Fibroblast of skin of scalp (primary cell): ENCODE measurements around the gene CABP2.

Experiments
- DNase-seq: peaks from one replicate; pipeline ENCODE4 v3.0.0-alpha.2; 2013

Gene CABP2

DNA sequence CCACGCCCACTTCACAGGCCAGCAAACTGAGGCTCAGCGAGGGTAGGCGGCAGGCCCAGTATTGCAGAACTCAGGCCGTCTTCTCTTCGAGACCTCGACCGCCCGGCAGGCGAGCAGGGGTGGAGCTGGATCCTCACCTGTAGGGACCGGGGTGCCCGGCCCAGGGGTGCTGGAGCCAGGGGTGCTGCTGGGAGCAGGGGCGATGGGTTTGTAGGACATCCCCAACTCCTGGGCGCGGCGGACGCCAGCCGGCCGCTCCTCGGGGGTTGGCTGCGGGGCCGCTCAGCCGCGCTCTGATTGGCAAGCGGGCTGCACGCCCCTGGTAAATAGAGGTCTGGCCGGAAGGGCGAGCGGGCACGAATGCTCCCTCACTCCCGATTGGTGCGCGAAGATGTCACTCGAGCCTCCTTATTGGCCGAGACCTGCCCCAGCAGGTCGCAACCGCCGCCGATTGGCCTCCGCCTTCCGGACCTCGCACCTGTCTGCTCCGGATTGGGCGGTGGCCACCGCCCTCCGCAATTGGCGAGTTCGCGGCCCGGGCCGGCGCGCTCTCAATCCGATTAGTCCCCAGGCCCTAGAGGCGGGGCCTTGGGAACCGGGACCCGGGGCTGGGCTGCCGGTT is 15.3 kb downstream of the CABP2 start, which contains the start of gene CDK2AP2:
Gene CDK2AP2 (minus strand): TSS at position 299 of the 622 bp plus-strand sequence. CDS start 80 bp downstream, at position 219.
- peak; percentile 100 for DNase-seq

- peak; percentile 71 for DNase-seq
Observed at GRCh38 chr11:67507242-67507863, 15.9 kb downstream of the CABP2 start.

DNA sequence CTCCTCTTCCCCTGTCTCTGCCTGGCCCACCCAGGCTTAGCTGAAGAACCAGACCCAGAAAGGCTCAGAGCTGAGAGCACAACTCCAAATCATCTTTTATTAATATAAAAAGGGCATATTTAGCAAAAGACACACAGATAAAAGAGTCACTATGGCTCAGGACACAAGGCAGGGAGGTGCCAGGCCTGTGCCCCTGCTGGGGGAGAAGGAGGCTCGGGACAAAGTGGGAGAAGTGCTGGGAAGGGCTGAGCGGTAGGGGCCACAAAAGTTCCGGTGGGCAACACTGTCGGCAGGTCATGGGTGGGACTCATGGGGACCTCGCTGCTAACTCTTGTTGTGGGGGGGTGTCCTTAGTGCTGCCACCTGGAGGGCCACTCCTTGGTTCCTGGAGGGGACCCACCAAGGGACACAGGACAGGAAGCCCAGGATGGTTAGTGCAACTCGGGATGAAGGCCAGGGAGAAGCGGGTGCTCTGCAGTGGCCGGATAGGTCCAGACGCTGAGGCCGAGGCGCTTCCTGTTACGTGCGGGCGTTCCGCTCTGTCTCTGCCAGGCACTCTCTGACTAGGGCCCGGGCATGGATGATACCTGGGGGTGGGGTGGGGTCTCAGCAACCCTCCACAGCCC is 16.7 kb downstream of the CABP2 start:
- DNase-seq, result no peak

- peak; percentile 88 for DNase-seq
Observed at GRCh38 chr11:67505605-67506396, 17.4 kb downstream of the CABP2 start.

- DNase-seq, result peak; percentile 63
Observed at GRCh38 chr11:67504950-67505581, 18.2 kb downstream of the CABP2 start, which contains the start of gene PITPNM1. Gene PITPNM1, minus strand, starts transcription at chr11:67505363. Its CDS starts 1,183 bp downstream, at chr11:67504180.

- peak; percentile 40 for DNase-seq
Observed at GRCh38 chr11:67504005-67504949, 19.0 kb downstream of the CABP2 start.

DNA sequence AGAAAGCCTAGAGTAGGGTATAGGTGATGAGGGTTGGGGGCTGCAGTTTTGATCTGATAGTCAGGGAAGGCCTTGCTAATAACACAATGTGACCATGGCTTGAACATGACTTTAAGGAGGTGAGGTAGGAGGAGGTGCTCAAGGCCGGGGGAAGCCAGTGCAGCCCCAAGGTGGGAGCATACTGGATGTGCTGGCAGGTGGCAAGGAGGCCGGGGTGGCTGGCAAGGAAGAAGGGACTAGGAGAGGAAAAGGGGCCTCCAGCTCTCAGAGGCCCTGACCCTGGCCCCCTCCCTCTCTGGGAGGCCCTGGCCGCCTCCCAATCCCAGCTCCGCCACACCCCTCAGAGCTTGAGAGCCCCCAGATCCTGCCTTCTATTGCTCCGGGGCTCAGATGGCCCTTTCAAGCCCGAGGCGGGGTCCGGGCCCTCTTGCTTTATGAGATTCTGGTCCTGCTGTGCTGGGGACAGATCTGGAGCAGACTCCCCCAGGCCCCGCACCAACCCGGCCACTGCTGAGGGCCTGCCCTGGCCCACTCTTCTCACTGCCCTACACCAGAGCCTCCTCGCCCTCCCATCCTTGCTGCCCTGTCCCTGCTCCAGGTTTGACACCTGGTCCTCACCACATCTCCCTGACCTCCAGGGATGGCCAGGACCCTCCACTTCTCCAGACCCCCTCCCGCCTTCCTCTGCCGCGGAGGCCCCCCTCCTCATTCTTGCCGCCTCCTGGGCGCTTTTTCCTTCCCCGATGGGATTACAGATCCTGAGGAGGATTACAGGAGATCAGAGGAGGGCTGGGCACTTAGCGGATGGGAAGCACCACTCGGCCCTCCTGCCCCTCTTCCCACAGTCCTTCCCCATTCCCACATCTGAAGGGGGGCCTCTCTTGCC is 19.9 kb downstream of the CABP2 start:
- no peak for DNase-seq

- DNase-seq, result no peak
Observed at GRCh38 chr11:67502328-67502979, 20.8 kb downstream of the CABP2 start.

- no peak for DNase-seq
Observed at GRCh38 chr11:67501854-67502253, 21.4 kb downstream of the CABP2 start.

DNA sequence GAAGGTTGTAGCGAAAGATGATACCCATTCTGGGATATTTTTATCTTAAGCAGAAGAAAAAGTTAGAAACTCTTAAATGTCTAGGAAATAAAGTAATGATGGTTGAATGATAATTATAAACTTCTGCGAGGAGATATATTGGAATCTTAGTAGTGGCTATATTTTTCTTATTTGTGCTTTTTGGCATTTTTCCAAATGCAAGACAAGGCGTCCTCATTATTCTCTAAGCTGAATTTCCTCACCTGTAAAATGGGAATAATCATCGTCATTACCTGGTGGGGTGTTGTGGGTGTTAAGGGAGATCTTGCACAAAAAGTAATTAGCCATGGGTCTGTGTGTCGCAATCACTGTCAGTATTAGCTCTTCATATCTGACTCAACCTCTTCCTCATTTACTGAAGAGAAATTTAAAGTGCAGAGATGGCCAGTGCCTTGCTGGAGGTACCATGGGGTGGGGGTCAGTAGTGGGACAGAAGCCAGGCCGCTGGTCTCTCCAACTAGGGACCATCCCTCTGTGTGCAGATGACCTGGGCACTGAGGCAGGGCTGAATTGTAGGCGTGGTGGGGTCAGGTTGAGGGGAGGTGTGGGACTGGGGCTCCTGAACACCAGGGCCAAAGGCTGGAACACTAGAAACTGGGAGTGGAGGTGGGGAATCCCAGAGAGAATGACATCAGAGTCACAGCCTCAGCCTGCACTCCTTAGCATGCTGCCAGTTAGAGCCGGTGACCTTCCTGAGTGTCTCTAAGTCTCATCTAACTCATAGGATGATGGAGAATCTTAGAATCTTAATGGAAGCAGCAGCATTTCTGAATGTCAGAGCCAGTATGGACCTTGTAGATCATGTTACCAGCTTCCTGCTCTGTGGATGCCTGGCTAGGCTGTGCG is 22.2 kb downstream of the CABP2 start:
- DNase-seq, result no peak

GRCh38 chr11:67500484-67500821 is 22.8 kb downstream of the CABP2 start:
- DNase-seq, result no peak

- DNase-seq, result no peak
Observed at GRCh38 chr11:67499808-67500483, 23.3 kb downstream of the CABP2 start.

- no peak for DNase-seq
Observed at GRCh38 chr11:67498544-67498972, 24.7 kb downstream of the CABP2 start.

DNA sequence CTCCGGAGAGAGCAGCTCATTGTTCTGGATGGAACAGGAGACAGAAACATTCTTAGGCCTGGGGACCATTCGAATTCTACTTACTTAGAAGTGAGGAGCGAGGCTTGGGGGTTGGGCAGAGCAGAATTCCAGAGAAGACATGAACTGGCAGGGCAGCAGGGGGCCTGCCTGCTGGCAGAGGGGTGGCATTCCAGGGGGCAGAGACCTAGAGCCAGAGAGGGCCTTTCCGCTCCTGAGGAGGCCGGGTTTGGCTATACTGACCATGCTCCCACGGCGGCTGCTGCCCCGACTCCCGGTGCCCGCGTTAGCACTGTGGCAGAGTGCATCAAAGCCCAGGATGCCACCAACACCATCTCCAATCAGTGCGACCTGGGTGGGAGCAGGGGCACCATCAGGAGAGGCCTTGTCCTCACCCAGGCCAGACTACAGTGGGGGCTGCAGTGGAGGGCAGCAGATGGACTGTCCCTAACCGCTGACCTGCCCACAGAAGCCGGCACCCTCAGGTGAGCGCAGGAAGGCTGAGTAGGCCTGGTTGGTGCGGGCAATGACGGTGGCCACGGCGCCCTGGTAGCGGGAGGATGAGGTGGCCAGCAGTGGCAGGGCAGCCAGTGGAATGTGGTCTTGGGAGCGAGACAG is 25.5 kb downstream of the CABP2 start:
- DNase-seq, result no peak

GRCh38 chr11:67496113-67496512 is 27.1 kb downstream of the CABP2 start:
- no peak for DNase-seq

GRCh38 chr11:67495234-67496005 is 27.8 kb downstream of the CABP2 start:
- DNase-seq, result no peak
